Small intestine (tissue), 16 donors: ENCODE data around the gene TEX261. TPM values are rescaled to one million over a fixed set of nuclear protein-coding genes. Genes with fewer than 3 reads are reported as not detected.
"Not testable (repeated sequence)": the region's sequence is repeated elsewhere in the genome, so short reads cannot be mapped to it uniquely, and the experiment has no call there.

ENCODE experiments used
- DNase-seq, 2 donors: peaks; one replicate each; pipeline versions ENCODE4 v3.0.0 to v3.0.0-alpha.2; 2013
- FAIRE-seq: peaks from 2 replicates; lab custom pipeline; 2012; peaks lifted over from hg19 to GRCh38; lab: Jason Lieb, UNC
- H3K27ac ChIP-seq, 3 donors: one replicate each; pipeline ENCODE4 v1.5.1; 2013; ENCODE audit warnings: low read length in 2 of 3, mild to moderate bottlenecking in 2 of 3, control low read depth in 1 of 3, inconsistent platforms in 1 of 3, low read depth in 1 of 3, moderate library complexity in 1 of 3
- H3K27me3 ChIP-seq, 3 donors: one replicate each; pipeline ENCODE4 v1.6.1; 2013; ENCODE audit warnings: low read length in 3 of 3, inconsistent platforms in 1 of 3; ENCODE audit not compliant: control insufficient read depth in 3 of 3, insufficient read depth in 3 of 3
- H3K36me3 ChIP-seq, 3 donors: one replicate each; pipeline ENCODE4 v1.6.1; 2013; ENCODE audit warnings: low read length in 3 of 3, inconsistent platforms in 1 of 3, low read depth in 1 of 3, mild to moderate bottlenecking in 1 of 3, moderate library complexity in 1 of 3; ENCODE audit not compliant: control insufficient read depth in 3 of 3, insufficient read depth in 2 of 3
- H3K4me1 ChIP-seq, 3 donors: one replicate each; pipeline ENCODE4 v1.6.1; 2013; ENCODE audit warnings: low read length in 2 of 3, inconsistent platforms in 1 of 3, low read depth in 1 of 3, mild to moderate bottlenecking in 1 of 3, moderate library complexity in 1 of 3; ENCODE audit not compliant: control insufficient read depth in 3 of 3, insufficient read depth in 2 of 3
- H3K4me3 ChIP-seq, 3 donors: one replicate each; pipeline ENCODE4 v1.5.1; 2013; ENCODE audit warnings: low read length in 3 of 3, control low read depth in 1 of 3, inconsistent platforms in 1 of 3, low read depth in 1 of 3, mild to moderate bottlenecking in 1 of 3, moderate library complexity in 1 of 3
- H3K9me3 ChIP-seq, 2 donors: one replicate each; pipeline ENCODE4 v1.6.1; 2013; ENCODE audit warnings: low read depth in 1 of 2, low read length in 1 of 2; ENCODE audit not compliant: control insufficient read depth in 2 of 2, insufficient read depth in 1 of 2
- WGBS, 3 donors: extraction: QIAGEN DNeasy Blood & Tissue Kit; methylation state at CpG; one replicate each; pipeline ENCODE4 v1.1.7; 2013; 5-methylcytosine and 5-hydroxymethylcytosine counted together
- long read RNA-seq, 10 donors: transcript quantifications; one replicate each; lab custom pipeline, GENCODE V29; 2026
- polyA plus RNA-seq, 4 donors: library from polyadenylated mRNA; stranded (reverse) in 3 of 4; unstranded in 1 of 4; fragments of 200-250 nt in 3 of 4; fragments of 120-200 nt in 1 of 4; gene quantifications; one replicate each; pipeline versions ENCODE4 v1.2.1 to v1.2.3, GENCODE V29; 2013
- donor health status: healthy with polysubstance abuse.
- donor health status: control.
- donor health status: control.
- donor health status: Bipolar disorder and iron deficiency.
- donor health status: healthy.

Gene TEX261
- polyA plus RNA-seq = 10 to 100 TPM in 3 of 4 donors, 1 to 10 TPM in 1; 9.8 to 49.8 (median 29.0) TPM
- long read RNA-seq, donor 1 = 0 reads
- long read RNA-seq, donor 2, partial matches to known transcripts = 0 of 8 reads
- long read RNA-seq, donor 2, other reads (novel, unspliced or antisense) = 0 of 8 reads
- long read RNA-seq, donor 3, transcript TEX261-206 (4 exons, 590 nt) = major isoform, 5 of 8 reads
- long read RNA-seq, donor 3, partial matches to known transcripts = 0 of 8 reads
- long read RNA-seq, donor 3, other reads (novel, unspliced or antisense) = 0 of 8 reads
- long read RNA-seq, donor 4 = 0 reads
- long read RNA-seq, donor 5, partial matches to known transcripts = 0 of 2 reads
- long read RNA-seq, donor 5, other reads (novel, unspliced or antisense) = 0 of 2 reads
- long read RNA-seq, donor 6, transcript TEX261-201 (6 exons, 3,441 nt) = major isoform, 7 of 13 reads
- long read RNA-seq, donor 6, partial matches to known transcripts = 0 of 13 reads
- long read RNA-seq, donor 6, other reads (novel, unspliced or antisense) = 0 of 13 reads
- long read RNA-seq, donor 7 = 0 reads
- long read RNA-seq, donor 8, partial matches to known transcripts = 0 of 1 reads
- long read RNA-seq, donor 8, other reads (novel, unspliced or antisense) = 0 of 1 reads
- long read RNA-seq, donor 9, partial matches to known transcripts = 0 of 4 reads
- long read RNA-seq, donor 9, other reads (novel, unspliced or antisense) = 0 of 4 reads
- long read RNA-seq, donor 10, transcript TEX261-206 (4 exons, 590 nt) = minor isoform, 5 of 23 reads
- long read RNA-seq, donor 10, transcript TEX261-201 (6 exons, 3,441 nt) = major isoform, 16 of 23 reads
- long read RNA-seq, donor 10, partial matches to known transcripts = 0 of 23 reads
- long read RNA-seq, donor 10, other reads (novel, unspliced or antisense) = 0 of 23 reads

GRCh38 chr2:70994699-70995425 is at the start of gene TEX261:
TEX261 (minus strand) TSS chr2:70994873; CDS start chr2:70994757, 116 bp downstream.
- 0 to 1% (median 0%) methylated on average over 31 to 65 of the region's 65 CpGs for WGBS, 3 donors
- Histone ChIP-seq H3K4me3 (peak within 1 kb of the TSS; percentile 74 to 95 (median 86)), H3K27ac (peak within 1 kb of the TSS; percentile 48 to 85 (median 72)), H3K27me3 (no peaks in the 10 kb centered on the region), H3K9me3 (no peaks in the 10 kb centered on the region), H3K4me1 (peaks cover 0 to 22% (median 12%) of the 10 kb centered on the region in 3 donors), H3K36me3 (peaks cover 0 to 20% (median 3%) of the 10 kb centered on the region in 3 donors)
- FAIRE-seq (no peak), DNase-seq (peak; percentile 85 to 96)

- DNase-seq (no peak), FAIRE-seq (no peak)
- Histone ChIP-seq H3K4me1 (no peaks in the 10 kb centered on the region), H3K27me3 (peaks cover 0 to 2% (median 0%) of the 10 kb centered on the region in 3 donors), H3K36me3 (no peaks in the 10 kb centered on the region), H3K27ac (no peak overlapping the region), H3K9me3 (no peaks in the 10 kb centered on the region), H3K4me3 (no peak overlapping the region)
- WGBS, 3 donors = 81 to 88% (median 87%) methylated on average over 27 to 36 of the region's 36 CpGs
These were observed 49.1 kb upstream of the TEX261 start for GRCh38 chr2:71043531-71044407.

GRCh38 chr2:71042287-71042686 is 47.6 kb upstream of the TEX261 start:
- Histone ChIP-seq H3K27me3 (peaks cover 0 to 2% (median 0%) of the 10 kb centered on the region in 3 donors), H3K4me3 (no peak overlapping the region), H3K9me3 (no peaks in the 10 kb centered on the region), H3K36me3 (no peaks in the 10 kb centered on the region), H3K27ac (no peak overlapping the region), H3K4me1 (no peaks in the 10 kb centered on the region)
- peak; percentile 55 for FAIRE-seq
- DNase-seq = no peak
- 38 to 64% (median 48%) methylated on average over 4 of the region's 4 CpGs for WGBS, 3 donors

- not testable (repeated sequence) for H3K4me1 ChIP-seq, H3K36me3 ChIP-seq, DNase-seq, H3K27ac ChIP-seq, H3K27me3 ChIP-seq, H3K9me3 ChIP-seq, H3K4me3 ChIP-seq, FAIRE-seq
- 59 to 76% (median 67%) methylated on average over 8 of the region's 8 CpGs for WGBS, 3 donors
These were observed 41.6 kb upstream of the TEX261 start for GRCh38 chr2:71036296-71036695.

GRCh38 chr2:71023553-71024243 is 29.0 kb upstream of the TEX261 start:
- H3K27ac ChIP-seq, H3K4me3 ChIP-seq: not testable (repeated sequence)
- WGBS, 3 donors = 15 to 48% (median 25%) methylated on average over 15 of the region's 15 CpGs

GRCh38 chr2:71021394-71021793 is 26.7 kb upstream of the TEX261 start:
- not testable (repeated sequence) for H3K36me3 ChIP-seq, H3K27me3 ChIP-seq, H3K27ac ChIP-seq, H3K4me1 ChIP-seq, H3K9me3 ChIP-seq, DNase-seq, FAIRE-seq, H3K4me3 ChIP-seq
- 82 to 89% (median 87%) methylated on average over 14 of the region's 14 CpGs for WGBS, 3 donors

More at GRCh38 chr2:71023553-71024243, 29.0 kb upstream of the TEX261 start:
- DNase-seq = peak in 1 of 2 donors; percentile 52
- not testable (repeated sequence) for H3K27me3 ChIP-seq, H3K4me1 ChIP-seq, H3K9me3 ChIP-seq, H3K36me3 ChIP-seq, FAIRE-seq

GRCh38 chr2:71019989-71020388 is 25.3 kb upstream of the TEX261 start:
- H3K27ac ChIP-seq, H3K27me3 ChIP-seq, FAIRE-seq, H3K4me1 ChIP-seq, H3K9me3 ChIP-seq, DNase-seq, H3K36me3 ChIP-seq, H3K4me3 ChIP-seq: not testable (repeated sequence)
- 85 to 92% (median 87%) methylated on average over 6 of the region's 6 CpGs for WGBS, 3 donors
